MM.1S (cell line): ENCODE data around the gene CD53.

Experiments
- EZH2 ChIP-seq: fragments of 300-600 bp; sonication (generic); optimal IDR thresholded peaks from 2 replicates; pipeline ENCODE3; 2017; ENCODE audit warnings: low read depth, mild to moderate bottlenecking, antibody characterized with exemption, low read length, mixed read lengths
- TF ChIP-seq, protein P1 (sequence below): fragments of 300-600 bp; sonication (generic); IDR thresholded peaks from 2 replicates; pipeline ENCODE4 v1.5.1; 2016; ENCODE audit warnings: antibody characterized with exemption, low read length, mixed read lengths

DNA sequence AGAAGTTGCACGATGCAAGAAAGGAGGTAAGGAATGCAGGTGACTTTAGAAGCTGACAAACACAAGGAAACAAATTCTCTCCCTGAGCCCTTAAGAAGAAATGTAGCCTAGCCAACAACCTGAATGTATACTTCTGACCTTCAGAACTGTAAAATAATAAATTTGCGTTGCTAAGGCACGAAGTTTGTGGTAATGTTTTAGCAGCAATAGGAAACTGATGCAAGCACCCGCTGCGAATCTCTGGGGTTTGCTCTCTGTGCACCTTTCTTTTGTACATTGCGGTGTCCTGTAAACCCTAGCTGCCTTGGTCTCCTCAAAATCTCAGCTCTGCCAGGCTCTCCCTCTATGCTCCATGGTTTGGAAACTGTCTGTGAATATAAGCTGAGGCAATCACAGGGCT is 15.1 kb downstream of the CD53 start:
- TF ChIP-seq, protein P1, sequence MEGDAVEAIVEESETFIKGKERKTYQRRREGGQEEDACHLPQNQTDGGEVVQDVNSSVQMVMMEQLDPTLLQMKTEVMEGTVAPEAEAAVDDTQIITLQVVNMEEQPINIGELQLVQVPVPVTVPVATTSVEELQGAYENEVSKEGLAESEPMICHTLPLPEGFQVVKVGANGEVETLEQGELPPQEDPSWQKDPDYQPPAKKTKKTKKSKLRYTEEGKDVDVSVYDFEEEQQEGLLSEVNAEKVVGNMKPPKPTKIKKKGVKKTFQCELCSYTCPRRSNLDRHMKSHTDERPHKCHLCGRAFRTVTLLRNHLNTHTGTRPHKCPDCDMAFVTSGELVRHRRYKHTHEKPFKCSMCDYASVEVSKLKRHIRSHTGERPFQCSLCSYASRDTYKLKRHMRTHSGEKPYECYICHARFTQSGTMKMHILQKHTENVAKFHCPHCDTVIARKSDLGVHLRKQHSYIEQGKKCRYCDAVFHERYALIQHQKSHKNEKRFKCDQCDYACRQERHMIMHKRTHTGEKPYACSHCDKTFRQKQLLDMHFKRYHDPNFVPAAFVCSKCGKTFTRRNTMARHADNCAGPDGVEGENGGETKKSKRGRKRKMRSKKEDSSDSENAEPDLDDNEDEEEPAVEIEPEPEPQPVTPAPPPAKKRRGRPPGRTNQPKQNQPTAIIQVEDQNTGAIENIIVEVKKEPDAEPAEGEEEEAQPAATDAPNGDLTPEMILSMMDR: no peak
- no peak for TF ChIP-seq EZH2
